Measurements from ENCODE around the gene HNRNPR. TPM values are rescaled to one million over a fixed set of nuclear protein-coding genes. Genes with fewer than 3 reads are reported as not detected.

The HNRNPR gene
- total RNA-seq, 1 experiment from 2014 or later, result 194 TPM

DNA sequence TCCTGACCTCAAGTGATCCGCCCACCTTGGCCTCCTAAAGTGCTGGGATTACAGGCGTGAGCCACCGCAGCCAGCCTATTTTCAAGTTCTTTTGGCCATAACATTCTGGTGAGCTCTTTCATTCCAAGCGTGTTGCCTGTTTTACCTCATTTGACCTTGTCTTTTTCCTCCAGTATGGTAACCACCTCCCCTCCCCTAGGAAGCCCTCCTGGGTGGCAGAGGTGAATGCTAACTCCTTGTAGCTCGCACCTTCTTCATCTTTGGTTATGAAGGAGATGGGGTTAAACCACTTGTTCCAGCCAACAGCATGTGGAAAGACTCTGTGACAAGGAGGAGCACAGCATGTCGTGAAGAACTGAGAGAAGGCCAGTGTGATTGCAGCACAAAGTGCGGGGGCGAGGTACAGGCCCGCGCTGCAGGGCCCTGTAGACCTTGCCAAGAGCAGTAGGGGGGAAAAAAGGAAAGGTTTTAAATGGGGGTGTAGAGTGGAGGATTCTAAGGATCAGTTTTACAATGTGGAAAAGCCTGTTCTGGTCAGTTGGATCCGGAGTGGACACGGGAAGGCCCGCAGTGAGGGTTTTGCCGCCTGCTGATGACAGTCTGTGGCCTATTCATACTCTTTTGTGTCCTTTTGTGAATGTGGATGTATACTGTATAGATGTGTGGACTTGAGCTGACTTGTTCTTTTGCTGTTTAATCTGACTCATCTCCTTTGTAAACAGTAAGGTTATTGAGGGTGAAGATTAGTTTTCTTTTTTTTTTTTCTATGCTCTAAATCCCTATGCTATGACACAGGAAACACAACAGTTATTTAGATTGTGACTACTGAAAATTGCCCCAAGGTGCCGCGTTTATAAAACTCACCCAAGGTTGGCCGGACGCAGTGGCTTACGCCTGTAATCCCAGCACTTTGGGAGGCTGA is 33.1 kb upstream of the HNRNPR start:
- POLR2A ChIA-PET, result interaction anchor here (0.5 to 2.1 kb wide), 5 partner anchors 9 to 59 kb away, joined by 3 to 14 read pairs (median 8); partner anchors contain the start of gene HNRNPR
- TF ChIP-seq, protein P1, sequence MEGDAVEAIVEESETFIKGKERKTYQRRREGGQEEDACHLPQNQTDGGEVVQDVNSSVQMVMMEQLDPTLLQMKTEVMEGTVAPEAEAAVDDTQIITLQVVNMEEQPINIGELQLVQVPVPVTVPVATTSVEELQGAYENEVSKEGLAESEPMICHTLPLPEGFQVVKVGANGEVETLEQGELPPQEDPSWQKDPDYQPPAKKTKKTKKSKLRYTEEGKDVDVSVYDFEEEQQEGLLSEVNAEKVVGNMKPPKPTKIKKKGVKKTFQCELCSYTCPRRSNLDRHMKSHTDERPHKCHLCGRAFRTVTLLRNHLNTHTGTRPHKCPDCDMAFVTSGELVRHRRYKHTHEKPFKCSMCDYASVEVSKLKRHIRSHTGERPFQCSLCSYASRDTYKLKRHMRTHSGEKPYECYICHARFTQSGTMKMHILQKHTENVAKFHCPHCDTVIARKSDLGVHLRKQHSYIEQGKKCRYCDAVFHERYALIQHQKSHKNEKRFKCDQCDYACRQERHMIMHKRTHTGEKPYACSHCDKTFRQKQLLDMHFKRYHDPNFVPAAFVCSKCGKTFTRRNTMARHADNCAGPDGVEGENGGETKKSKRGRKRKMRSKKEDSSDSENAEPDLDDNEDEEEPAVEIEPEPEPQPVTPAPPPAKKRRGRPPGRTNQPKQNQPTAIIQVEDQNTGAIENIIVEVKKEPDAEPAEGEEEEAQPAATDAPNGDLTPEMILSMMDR (IDR thresholded peaks at IDR 0.05 in 2 of 3, conservative IDR thresholded peaks at IDR 0.05 in 1 of 3; ENCODE audit: borderline replicate concordance in 1 of 3, insufficient read depth in 1 of 3, low read depth in 2 of 3, low read length in 2 of 3), result no peak
- TF ChIP-seq SP1 (IDR thresholded peaks at IDR 0.05; ENCODE audit: low read depth) (peak; percentile 71), EZH2 (IDR thresholded peaks at IDR 0.05) (no peak), POLR2AphosphoS5 (IDR thresholded peaks at IDR 0.05; ENCODE audit: low read depth, low read length) (no peak), ELF1 (IDR thresholded peaks at IDR 0.05; ENCODE audit: borderline replicate concordance, low read depth) (no peak), POLR2A (IDR thresholded peaks at IDR 0.05; ENCODE audit: borderline replicate concordance, extremely low read depth, insufficient read depth, insufficient read length) (no peak), EZH2phosphoT487 (IDR thresholded peaks at IDR 0.05; ENCODE audit: borderline replicate concordance) (no peak), RAD21 (IDR thresholded peaks at IDR 0.05; ENCODE audit: low read depth) (peak; percentile 17; the same call in 1 of the 2 replicates), SIN3A (IDR thresholded peaks at IDR 0.05; ENCODE audit: low read depth) (peak; percentile 58; the same call in 1 of the 2 replicates), ZFX (IDR thresholded peaks at IDR 0.05) (0 out of 2 replicates have a peak, but pooled peaks have one; percentile 26), YY1 (IDR thresholded peaks at IDR 0.05; ENCODE audit: extremely low read depth, insufficient replicate concordance, low read depth, low read length) (peak; percentile 2), ATF3 (IDR thresholded peaks at IDR 0.05) (no peak), EGR1 (IDR thresholded peaks at IDR 0.05; ENCODE audit: low read depth) (peak; percentile 94), CBX3 (IDR thresholded peaks at IDR 0.05; ENCODE audit: low read depth) (0 out of 2 replicates have a peak, but pooled peaks have one; percentile 51), JUND (IDR thresholded peaks at IDR 0.05) (no peak), SRF (IDR thresholded peaks at IDR 0.05; ENCODE audit: low read depth) (peak; percentile 39; the same call in 1 of the 2 replicates), MAX (IDR thresholded peaks at IDR 0.05) (peak; percentile 46), TCF7L2 (IDR thresholded peaks at IDR 0.05; ENCODE audit: borderline replicate concordance, extremely low read depth, insufficient read depth, insufficient read length) (no peak), FOSL1 (IDR thresholded peaks at IDR 0.05; ENCODE audit: low read depth) (peak; percentile 68), CEBPB (IDR thresholded peaks at IDR 0.05; ENCODE audit: low read depth) (peak; percentile 57; the same call in 1 of the 2 replicates), ZNF274 (IDR thresholded peaks at IDR 0.05; ENCODE audit: low read depth, low read length) (no peak)
- TF ChIP-seq, protein P2, sequence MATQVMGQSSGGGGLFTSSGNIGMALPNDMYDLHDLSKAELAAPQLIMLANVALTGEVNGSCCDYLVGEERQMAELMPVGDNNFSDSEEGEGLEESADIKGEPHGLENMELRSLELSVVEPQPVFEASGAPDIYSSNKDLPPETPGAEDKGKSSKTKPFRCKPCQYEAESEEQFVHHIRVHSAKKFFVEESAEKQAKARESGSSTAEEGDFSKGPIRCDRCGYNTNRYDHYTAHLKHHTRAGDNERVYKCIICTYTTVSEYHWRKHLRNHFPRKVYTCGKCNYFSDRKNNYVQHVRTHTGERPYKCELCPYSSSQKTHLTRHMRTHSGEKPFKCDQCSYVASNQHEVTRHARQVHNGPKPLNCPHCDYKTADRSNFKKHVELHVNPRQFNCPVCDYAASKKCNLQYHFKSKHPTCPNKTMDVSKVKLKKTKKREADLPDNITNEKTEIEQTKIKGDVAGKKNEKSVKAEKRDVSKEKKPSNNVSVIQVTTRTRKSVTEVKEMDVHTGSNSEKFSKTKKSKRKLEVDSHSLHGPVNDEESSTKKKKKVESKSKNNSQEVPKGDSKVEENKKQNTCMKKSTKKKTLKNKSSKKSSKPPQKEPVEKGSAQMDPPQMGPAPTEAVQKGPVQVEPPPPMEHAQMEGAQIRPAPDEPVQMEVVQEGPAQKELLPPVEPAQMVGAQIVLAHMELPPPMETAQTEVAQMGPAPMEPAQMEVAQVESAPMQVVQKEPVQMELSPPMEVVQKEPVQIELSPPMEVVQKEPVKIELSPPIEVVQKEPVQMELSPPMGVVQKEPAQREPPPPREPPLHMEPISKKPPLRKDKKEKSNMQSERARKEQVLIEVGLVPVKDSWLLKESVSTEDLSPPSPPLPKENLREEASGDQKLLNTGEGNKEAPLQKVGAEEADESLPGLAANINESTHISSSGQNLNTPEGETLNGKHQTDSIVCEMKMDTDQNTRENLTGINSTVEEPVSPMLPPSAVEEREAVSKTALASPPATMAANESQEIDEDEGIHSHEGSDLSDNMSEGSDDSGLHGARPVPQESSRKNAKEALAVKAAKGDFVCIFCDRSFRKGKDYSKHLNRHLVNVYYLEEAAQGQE (IDR thresholded peaks at IDR 0.05; ENCODE audit: low read depth), result no peak

More for the DNA sequence above, 33.1 kb upstream of the HNRNPR start:
- Histone ChIP-seq H3K36me3 (ENCODE audit: control insufficient read depth in 1 of 2, insufficient read depth in 2 of 2, low read length in 2 of 2) (no peaks in the 10 kb centered on the region), H3K9ac (ENCODE audit: low read length) (peak overlapping the region; percentile 39), H3K9me3 (ENCODE audit: control insufficient read depth in 1 of 2, insufficient read depth in 1 of 2, low read depth in 1 of 2, low read length in 2 of 2) (no peaks in the 10 kb centered on the region), H3K4me3 (replicated peaks in 1 of 2; ENCODE audit: low read depth in 1 of 2, low read length in 2 of 2) (peak overlapping the region in 1 of 2 experiments; percentile 14; a peak in 1 of 4 replicates), H3K79me2 (ENCODE audit: insufficient read depth, low read length) (no peaks in the 10 kb centered on the region), H2AFZ (ENCODE audit: low read depth, low read length, poor library complexity, severe bottlenecking) (peak overlapping the region; percentile 34), H4K20me1 (ENCODE audit: insufficient read depth) (no peaks in the 10 kb centered on the region), H3K27ac (ENCODE audit: low read depth, low read length) (peak overlapping the region; percentile 81), H3K9me2 (ENCODE audit: insufficient read depth) (no peaks in the 10 kb centered on the region), H3K4me2 (ENCODE audit: low read length) (peak overlapping the region; percentile 63), H3K4me1 (ENCODE audit: control insufficient read depth in 1 of 2, insufficient read depth in 2 of 2, low read length in 2 of 2) (peaks cover 27 to 28% of the 10 kb centered on the region in 2 experiments), H3K27me3 (ENCODE audit: insufficient read depth, low read length) (no peaks in the 10 kb centered on the region)
- CTCF ChIA-PET, result interaction anchor here (2.6 kb wide), 1 partner anchor 27 kb away, joined by 10 read pairs; no protein-coding TSS in a partner anchor
- RAD21 ChIA-PET (ENCODE audit: low non-redundant PET in 1 of 2, low total read pairs in 2 of 2, uncharacterized antibody in 2 of 2, unreplicated experiment in 2 of 2), result no interaction called here
- no TSS peak for BruUV-seq (replicated peaks)
- intact Hi-C loops (cut with micrococcal nuclease), result no loop called here
- DNase-seq (ENCODE audit: low read depth, low spot score) (peak; percentile 54), ATAC-seq (peak; percentile 75)
